Endothelial cell of umbilical vein (primary cell): ENCODE data around the gene CRNN. TPM values are rescaled to one million over a fixed set of nuclear protein-coding genes. Genes with fewer than 3 reads are reported as not detected.

ENCODE experiments used
- BruUV-seq: library from RNA; stranded (reverse); fragments of 400-500 nt; replicated peaks from 2 replicates; lab custom pipeline; 2021; lab: Mats Ljungman, UMichigan
- CTCF ChIA-PET: fragments of 300-600, 350-600 bp; sonication (Branson Sonifier 250); formaldehyde crosslinking; loops from one replicate; lab custom pipeline; 2021; ENCODE audit warnings: antibody characterized with exemption, inconsistent platforms; lab: Charles Lee
- POLR2A ChIA-PET: fragments of 300-600, 350-600 bp; sonication (Branson Sonifier 250); formaldehyde crosslinking; loops from one replicate; lab custom pipeline; 2021; ENCODE audit warnings: antibody characterized with exemption, inconsistent platforms; lab: Charles Lee
- DNase-seq: peaks from one replicate; pipeline ENCODE4 v3.0.0-alpha.2; 2011; ENCODE audit warnings: low read depth, low spot score
- FAIRE-seq: peaks from 2 replicates; lab custom pipeline; 2011; peaks lifted over from hg19 to GRCh38; lab: Jason Lieb, UNC
- H2AFZ ChIP-seq: 2 replicates; pipeline ENCODE4 v1.6.0; 2012; ENCODE audit warnings: low read depth, low read length, control low read depth, inconsistent platforms
- H3K27ac ChIP-seq: 2 replicates; pipeline ENCODE4 v1.5.1; 2011; ENCODE audit warnings: low read depth, mild to moderate bottlenecking, control low read depth, low read length, moderate library complexity; ENCODE audit not compliant: insufficient read depth
- H3K27me3 ChIP-seq, 2 experiments: 2 replicates each; pipeline versions ENCODE4 v1.6.0 to v1.6.1; 2011; ENCODE audit warnings: low read length in 2 of 2, mixed read lengths in 1 of 2; ENCODE audit not compliant: control insufficient read depth in 2 of 2, insufficient read depth in 2 of 2
- H3K36me3 ChIP-seq, 2 experiments: 2 replicates in 1 of 2; 3 replicates in 1 of 2; pipeline ENCODE4 v1.5.1; 2011; ENCODE audit warnings: low read length in 2 of 2, mild to moderate bottlenecking in 1 of 2, moderate library complexity in 1 of 2; ENCODE audit not compliant: control insufficient read depth in 2 of 2, insufficient read depth in 2 of 2; ENCODE audit errors: extremely low read depth in 1 of 2
- H3K4me1 ChIP-seq: 3 replicates; pipeline ENCODE4 v1.5.1; 2011; ENCODE audit warnings: mild to moderate bottlenecking, low read length; ENCODE audit not compliant: control insufficient read depth, insufficient read depth; ENCODE audit errors: extremely low read depth
- H3K4me2 ChIP-seq: 2 replicates; pipeline ENCODE4 v1.6.1; 2011; ENCODE audit warnings: low read length, control low read depth, mixed read lengths; ENCODE audit not compliant: insufficient read depth
- H3K4me3 ChIP-seq, 3 experiments: fragments of 200-600 bp in 1 of 3; sonication (generic), shearing (Covaris generic) in 1 of 3; replicated peaks in 1 of 3; 2 replicates each; pipeline ENCODE4 v1.5.1; 2011 to 2016; ENCODE audit warnings: control low read depth in 3 of 3, low read length in 3 of 3, mild to moderate bottlenecking in 2 of 3, inconsistent platforms in 1 of 3, low read depth in 1 of 3, moderate library complexity in 1 of 3; ENCODE audit not compliant: insufficient read depth in 1 of 3
- H3K79me2 ChIP-seq: 2 replicates; pipeline ENCODE4 v1.6.0; 2012; ENCODE audit warnings: low read length, inconsistent platforms; ENCODE audit not compliant: control insufficient read depth, insufficient read depth
- H3K9ac ChIP-seq: replicated peaks from 2 replicates; pipeline ENCODE3; 2011; ENCODE audit warnings: low read length, control low read depth; ENCODE audit not compliant: insufficient read depth; ENCODE audit errors: extremely low read depth
- H3K9me1 ChIP-seq: replicated peaks from 3 replicates; pipeline ENCODE4 v1.6.0; 2011; ENCODE audit warnings: mild to moderate bottlenecking, low read length; ENCODE audit not compliant: control insufficient read depth, insufficient read depth; ENCODE audit errors: extremely low read depth
- H3K9me3 ChIP-seq: replicated peaks from 2 replicates; pipeline ENCODE4 v1.5.1; 2012; ENCODE audit warnings: low read length, inconsistent platforms; ENCODE audit not compliant: control insufficient read depth, insufficient read depth
- H4K20me1 ChIP-seq: replicated peaks from 2 replicates; pipeline ENCODE3; 2011; ENCODE audit warnings: mild to moderate bottlenecking, low read length; ENCODE audit not compliant: control insufficient read depth, insufficient read depth; ENCODE audit errors: extremely low read depth
- EZH2 ChIP-seq: IDR thresholded peaks from 2 replicates; pipeline ENCODE4 v1.6.1; 2012; ENCODE audit warnings: borderline replicate concordance, low read depth, mild to moderate bottlenecking, moderate library complexity, low read length, inconsistent platforms; ENCODE audit not compliant: severe bottlenecking
- FOS ChIP-seq: IDR thresholded peaks from 2 replicates; pipeline ENCODE4 v1.6.1; 2011; ENCODE audit warnings: mild to moderate bottlenecking, low read length, moderate library complexity, borderline replicate concordance; ENCODE audit not compliant: insufficient read depth
- GATA2 ChIP-seq: IDR thresholded peaks from 2 replicates; pipeline ENCODE4 v1.7.0; 2011; ENCODE audit warnings: low read depth, mild to moderate bottlenecking, moderate library complexity, mixed read lengths, low read length; ENCODE audit not compliant: insufficient read length, insufficient read depth
- JUN ChIP-seq: IDR thresholded peaks from 2 replicates; pipeline ENCODE4 v1.6.1; 2011; ENCODE audit warnings: borderline replicate concordance, low read depth; ENCODE audit not compliant: insufficient read length, insufficient read depth
- MYC ChIP-seq: IDR thresholded peaks from one replicate; pipeline ENCODE4 v1.6.1; 2011; ENCODE audit warnings: mild to moderate bottlenecking, low read depth, low read length
- POLR2A ChIP-seq: IDR thresholded peaks from 2 replicates; pipeline ENCODE4 v1.6.1; 2012; ENCODE audit warnings: low read depth, mild to moderate bottlenecking, control low read depth, low read length
- POLR2AphosphoS5 ChIP-seq: IDR thresholded peaks from 2 replicates; pipeline ENCODE4 v1.6.1; 2012; ENCODE audit warnings: low read depth, mild to moderate bottlenecking, control low read depth, low read length, moderate library complexity; ENCODE audit not compliant: insufficient read depth
- dilution Hi-C: fragments of 300-500 bp; cut with MboI; formaldehyde crosslinking; loops from one replicate; pipeline ENCODE4 v1.15.0; 2019; ENCODE audit warnings: low sequenced_read_pairs; ENCODE audit not compliant: extremely low pct_ligation_motif_present
- intact Hi-C: fragments of 100-400 bp; cut with micrococcal nuclease; formaldehyde crosslinking; loops from one replicate; pipeline ENCODE4 v1.10.0; 2022
- polyA plus RNA-seq, 4 experiments: library from polyadenylated mRNA; depleted of rRNA in 3 of 4; stranded (reverse) in 3 of 4; unstranded in 1 of 4; fragments of >200 nt; gene quantifications; 2 replicates each; pipeline versions ENCODE4 v1.2.1 to v1.2.3, GENCODE V29; 2011 to 2012; ENCODE audit warnings: missing spikeins in 1 of 4
- total RNA-seq: library from RNA; stranded (reverse); gene quantifications from 2 replicates; pipeline ENCODE4 v1.2.3, GENCODE V29; 2021
- TF ChIP-seq, protein P1 (sequence below), 2 donors: IDR thresholded peaks; 1 replicate in 1 of 2; 2 replicates in 1 of 2; pipeline ENCODE4 v1.5.1; 2011; ENCODE audit warnings: low read length in 2 of 2, mild to moderate bottlenecking in 2 of 2, moderate library complexity in 2 of 2, control low read depth in 1 of 2, inconsistent platforms in 1 of 2, low read depth in 1 of 2; ENCODE audit not compliant: insufficient read depth in 1 of 2; ENCODE audit errors: extremely low read depth in 1 of 2
- TF ChIP-seq, protein P2 (sequence below): IDR thresholded peaks from 2 replicates; pipeline ENCODE4 v1.6.1; 2011; ENCODE audit not compliant: insufficient read depth, insufficient read length

Gene CRNN
- total and polyA plus RNA-seq, 2 donors (not counting 3 experiments of a cell fraction or from before 2014, with no cell fraction given): not detected

DNA sequence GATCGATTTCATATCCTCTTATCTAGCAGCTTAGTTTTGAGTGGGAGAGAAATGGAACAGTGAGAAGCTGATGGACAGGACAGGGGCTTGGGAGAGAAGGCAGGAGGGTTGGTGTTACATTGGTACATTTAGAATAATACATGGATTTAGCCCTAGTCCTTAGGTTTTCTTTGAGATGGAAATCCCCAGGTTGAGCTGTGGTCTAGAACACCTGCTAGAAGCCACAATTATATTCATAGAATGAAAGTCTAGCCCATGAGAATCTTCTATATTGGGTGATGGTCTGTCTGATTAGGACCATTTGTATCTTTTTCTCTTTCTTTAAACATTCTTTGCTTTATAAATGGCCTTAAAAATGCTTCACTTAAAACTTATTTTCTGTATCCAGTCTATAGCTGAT, 19.9 kb downstream of the CRNN start:
- no TSS peak for BruUV-seq
- H3K4me3 ChIP-seq: no peak overlapping the region
- no peaks in the 10 kb centered on the region for H3K9me1 ChIP-seq
- intact Hi-C loops (no loop called here), dilution Hi-C loops (no loop called here)
- DNase-seq (no peak), FAIRE-seq (no peak)
- H3K4me2 ChIP-seq: no peak overlapping the region
- ChIA-PET CTCF (no interaction called here), POLR2A (no interaction called here)
- TF ChIP-seq POLR2AphosphoS5 (no peak), MYC (no peak), GATA2 (no peak), EZH2 (no peak), JUN (no peak), FOS (no peak), POLR2A (no peak)
- TF ChIP-seq, protein P1, sequence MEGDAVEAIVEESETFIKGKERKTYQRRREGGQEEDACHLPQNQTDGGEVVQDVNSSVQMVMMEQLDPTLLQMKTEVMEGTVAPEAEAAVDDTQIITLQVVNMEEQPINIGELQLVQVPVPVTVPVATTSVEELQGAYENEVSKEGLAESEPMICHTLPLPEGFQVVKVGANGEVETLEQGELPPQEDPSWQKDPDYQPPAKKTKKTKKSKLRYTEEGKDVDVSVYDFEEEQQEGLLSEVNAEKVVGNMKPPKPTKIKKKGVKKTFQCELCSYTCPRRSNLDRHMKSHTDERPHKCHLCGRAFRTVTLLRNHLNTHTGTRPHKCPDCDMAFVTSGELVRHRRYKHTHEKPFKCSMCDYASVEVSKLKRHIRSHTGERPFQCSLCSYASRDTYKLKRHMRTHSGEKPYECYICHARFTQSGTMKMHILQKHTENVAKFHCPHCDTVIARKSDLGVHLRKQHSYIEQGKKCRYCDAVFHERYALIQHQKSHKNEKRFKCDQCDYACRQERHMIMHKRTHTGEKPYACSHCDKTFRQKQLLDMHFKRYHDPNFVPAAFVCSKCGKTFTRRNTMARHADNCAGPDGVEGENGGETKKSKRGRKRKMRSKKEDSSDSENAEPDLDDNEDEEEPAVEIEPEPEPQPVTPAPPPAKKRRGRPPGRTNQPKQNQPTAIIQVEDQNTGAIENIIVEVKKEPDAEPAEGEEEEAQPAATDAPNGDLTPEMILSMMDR (IDR thresholded peaks at IDR 0.05; ENCODE audit: extremely low read depth in 1 of 2, insufficient read depth in 1 of 2, low read depth in 1 of 2, low read length in 2 of 2): no peak
- TF ChIP-seq, protein P2, sequence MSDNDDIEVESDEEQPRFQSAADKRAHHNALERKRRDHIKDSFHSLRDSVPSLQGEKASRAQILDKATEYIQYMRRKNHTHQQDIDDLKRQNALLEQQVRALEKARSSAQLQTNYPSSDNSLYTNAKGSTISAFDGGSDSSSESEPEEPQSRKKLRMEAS: no peak
- no peaks in the 10 kb centered on the region for H3K27me3 ChIP-seq
- no peaks in the 10 kb centered on the region for H3K9me3 ChIP-seq
- no peaks in the 10 kb centered on the region for H3K36me3 ChIP-seq
- no peak overlapping the region for H3K9ac ChIP-seq
- no peak overlapping the region for H2AFZ ChIP-seq
- H3K79me2 ChIP-seq: no peaks in the 10 kb centered on the region
- H3K4me1 ChIP-seq: no peaks in the 10 kb centered on the region
- H4K20me1 ChIP-seq: no peaks in the 10 kb centered on the region
- no peak overlapping the region for H3K27ac ChIP-seq
